K562 (cell line): Measurements from ENCODE around the gene OTUB2. TPM values are rescaled to one million over a fixed set of nuclear protein-coding genes. Genes with fewer than 3 reads are reported as not detected.

Source experiments
- ATAC-seq: fragments of 200-7000 bp; cut with Tn5 transposase; 3 replicates; pipeline ENCODE4 v1.9.1; 2020; ENCODE audit warnings: moderate library complexity
- BruUV-seq: library from RNA; stranded (reverse); fragments of 400-500 nt; replicated peaks from 2 replicates; lab custom pipeline; 2021; lab: Mats Ljungman, UMichigan
- CTCF ChIA-PET: fragments of 300-600 bp; formaldehyde crosslinking; extraction: SDS; loops from one replicate; lab custom pipeline; 2021; ENCODE audit warnings: low intra/inter-chr PET ratio; lab: Yijun Ruan, JAX
- POLR2A ChIA-PET: fragments of 300-600, 350-650 bp; sonication (Branson Sonifier 250); formaldehyde crosslinking; extraction: SDS; loops from one replicate; lab custom pipeline; 2021; ENCODE audit warnings: antibody characterized with exemption, inconsistent platforms; lab: Yijun Ruan, JAX
- DNase-seq, 4 experiments: peaks; one replicate each; pipeline versions ENCODE4 v3.0.0 to v3.0.0-alpha.2; 2011 to 2018; ENCODE audit warnings: low spot score in 3 of 4, mixed read lengths in 3 of 4; ENCODE audit errors: extremely low read depth in 1 of 4
- FAIRE-seq: peaks from 2 replicates; lab custom pipeline; 2011; peaks lifted over from hg19 to GRCh38; lab: Jason Lieb, UNC
- H2AFZ ChIP-seq: 2 replicates; pipeline ENCODE4 v1.6.0; 2011; ENCODE audit warnings: low read depth, low read length, control low read depth, inconsistent platforms
- H3K27ac ChIP-seq: fragments of 200-600 bp; 3 replicates; pipeline ENCODE4 v1.8.0; 2011; ENCODE audit warnings: low read depth, mild to moderate bottlenecking, control low read depth, inconsistent platforms, low read length, moderate library complexity, mixed read lengths; ENCODE audit errors: extremely low read depth
- H3K27me3 ChIP-seq, 2 experiments: fragments of 300-600 bp in 1 of 2; 2 replicates in 1 of 2; 3 replicates in 1 of 2; pipeline versions ENCODE4 v1.6.0 to v1.8.0; 2011; ENCODE audit warnings: inconsistent platforms in 2 of 2, low read length in 2 of 2, mild to moderate bottlenecking in 1 of 2, mixed read lengths in 1 of 2, moderate library complexity in 1 of 2; ENCODE audit not compliant: control insufficient read depth in 2 of 2, insufficient read depth in 2 of 2
- H3K36me3 ChIP-seq: fragments of 300-600 bp; 3 replicates; pipeline ENCODE4 v1.8.0; 2011; ENCODE audit warnings: mild to moderate bottlenecking, low read length, inconsistent platforms; ENCODE audit not compliant: control insufficient read depth, insufficient read depth
- H3K4me1 ChIP-seq, 2 experiments: fragments of 200-600 bp in 1 of 2; replicated peaks in 1 of 2; 2 replicates in 1 of 2; 3 replicates in 1 of 2; pipeline versions ENCODE4 v1.5.1 to v1.8.0; 2011; ENCODE audit warnings: inconsistent platforms in 2 of 2, low read length in 2 of 2, mild to moderate bottlenecking in 1 of 2, mixed read lengths in 1 of 2, moderate library complexity in 1 of 2; ENCODE audit not compliant: control insufficient read depth in 2 of 2, insufficient read depth in 2 of 2
- H3K4me2 ChIP-seq: 2 replicates; pipeline ENCODE4 v1.6.1; 2011; ENCODE audit warnings: low read length, control low read depth, inconsistent platforms, mixed read lengths; ENCODE audit not compliant: insufficient read depth
- H3K4me3 ChIP-seq: fragments of 200-600 bp; sonication (generic), shearing (Covaris generic); 2 replicates; pipeline ENCODE4 v1.5.1; 2016; ENCODE audit warnings: control low read depth, inconsistent platforms
- H3K79me2 ChIP-seq: fragments of 200-600 bp; 3 replicates; pipeline ENCODE4 v1.8.0; 2011; ENCODE audit warnings: low read length, inconsistent platforms; ENCODE audit not compliant: control insufficient read depth, insufficient read depth
- H3K9ac ChIP-seq, 2 experiments: 2 replicates each; pipeline versions ENCODE4 v1.6.0 to v1.6.1; 2011; ENCODE audit warnings: low read depth in 2 of 2, low read length in 2 of 2, control low read depth in 1 of 2, inconsistent platforms in 1 of 2, mild to moderate bottlenecking in 1 of 2, mixed read lengths in 1 of 2; ENCODE audit not compliant: insufficient read depth in 1 of 2
- H3K9me1 ChIP-seq: one replicate; pipeline ENCODE4 v1.6.0; 2011; ENCODE audit warnings: inconsistent platforms, mild to moderate bottlenecking, low read length, moderate library complexity; ENCODE audit not compliant: control insufficient read depth, insufficient read depth
- H3K9me3 ChIP-seq: replicated peaks from 2 replicates; pipeline ENCODE4 v1.5.1; 2011; ENCODE audit warnings: low read depth, low read length, inconsistent platforms; ENCODE audit not compliant: control insufficient read depth, insufficient read depth
- H4K20me1 ChIP-seq: replicated peaks from 2 replicates; pipeline ENCODE4 v1.6.1; 2011; ENCODE audit warnings: low read length, inconsistent platforms, mixed read lengths; ENCODE audit not compliant: control insufficient read depth, insufficient read depth
- CEBPZ ChIP-seq: fragments of 150-350 bp; IDR thresholded peaks from 2 replicates; pipeline ENCODE4 v1.6.1; 2014; ENCODE audit warnings: low read depth, mild to moderate bottlenecking, low read length, borderline replicate concordance
- E2F5 ChIP-seq: sonication (generic); formaldehyde crosslinking; IDR thresholded peaks from 2 replicates; pipeline ENCODE4 v1.8.0; 2022; ENCODE audit warnings: mild to moderate bottlenecking, missing genetic modification reagents
- FOSL1 ChIP-seq: fragments of 200-800 bp; sonication (Bioruptor generic); conservative IDR thresholded peaks from 2 replicates; pipeline ENCODE4 v1.6.1; 2016; ENCODE audit warnings: missing genetic modification characterization, missing compliant biosample characterization
- HDAC6 ChIP-seq: IDR thresholded peaks from 2 replicates; pipeline ENCODE4 v1.6.1; 2012; ENCODE audit warnings: low read depth, mild to moderate bottlenecking, control low read depth, inconsistent platforms, low read length, moderate library complexity
- HIVEP1 ChIP-seq: fragments of 250-450 bp; sonication (Bioruptor Pico); IDR thresholded peaks from 2 replicates; pipeline ENCODE4 v1.4.0; 2020; ENCODE audit warnings: mild to moderate bottlenecking
- KAT7 ChIP-seq: sonication (generic); formaldehyde crosslinking; IDR thresholded peaks from 2 replicates; pipeline ENCODE4 v1.8.0; 2022; ENCODE audit warnings: missing genetic modification reagents, mild to moderate bottlenecking, borderline replicate concordance
- NFIC ChIP-seq: fragments of 450-650 bp; IDR thresholded peaks from 2 replicates; pipeline ENCODE4 v1.6.1; 2017; ENCODE audit warnings: mild to moderate bottlenecking, inconsistent platforms
- RBM22 ChIP-seq: fragments of 200-400 bp; formaldehyde crosslinking; IDR thresholded peaks from 2 replicates; pipeline ENCODE4 v1.6.1; 2018; ENCODE audit warnings: low read length, low read depth; ENCODE audit not compliant: poor library complexity, severe bottlenecking
- SAFB2 ChIP-seq: fragments of 200-400 bp; formaldehyde crosslinking; IDR thresholded peaks from 2 replicates; pipeline ENCODE4 v1.6.1; 2018; ENCODE audit warnings: borderline replicate concordance, low read length, low read depth, moderate library complexity; ENCODE audit not compliant: severe bottlenecking
- ZNF197 ChIP-seq: fragments of 200-800 bp; sonication (Bioruptor generic); IDR thresholded peaks from 2 replicates; pipeline ENCODE4 v1.6.1; 2016; ENCODE audit warnings: low read depth, missing genetic modification characterization, missing compliant biosample characterization
- ZNF311 ChIP-seq: fragments of 250-450 bp; sonication (Bioruptor Pico); IDR thresholded peaks from 2 replicates; pipeline ENCODE4 v1.4.0; 2020; ENCODE audit warnings: mild to moderate bottlenecking, moderate library complexity
- ZNF655 ChIP-seq: fragments of 250-450 bp; sonication (Bioruptor Pico); IDR thresholded peaks from 2 replicates; pipeline ENCODE4 v1.5.0; 2021
- ZNF830 ChIP-seq: fragments of 250-450 bp; sonication (Bioruptor Pico); IDR thresholded peaks from 2 replicates; pipeline ENCODE4 v1.5.0; 2021; ENCODE audit warnings: mild to moderate bottlenecking
- WGBS: fragments of 100-300 bp; shearing (Covaris generic); methylation state at CpG from one replicate; pipeline ENCODE4 v1.1.6; 2016; ENCODE audit warnings: low coverage, mixed read lengths; ENCODE audit not compliant: insufficient coverage; ENCODE audit errors: missing lambda C conversion rate; 5-methylcytosine and 5-hydroxymethylcytosine counted together
- in situ Hi-C: fragments of 300-500 bp; cut with MboI; formaldehyde crosslinking; loops from 4 replicates; pipeline ENCODE4 v1.15.0; 2018; ENCODE audit warnings: inconsistent platforms, mixed read lengths
- intact Hi-C: fragments of 100-400 bp; cut with micrococcal nuclease; formaldehyde crosslinking; loops from 2 replicates; pipeline ENCODE4 v1.14.2; 2022
- polyA plus RNA-seq, 8 experiments: library from polyadenylated mRNA; depleted of rRNA in 4 of 8; stranded (reverse) in 5 of 8; unstranded in 3 of 8; fragments of >200 nt; fragmentation: Nextera tagmentation in 2 of 8; fragmentation: Illumina TruSeq in 1 of 8; extraction: Ambion mirVana in 2 of 8; extraction: Trizol in 1 of 8; gene quantifications; 2 replicates each; pipeline versions ENCODE4 v1.2.1 to v1.2.3, GENCODE V29; 2011 to 2014; ENCODE audit warnings: inconsistent platforms in 1 of 8, missing spikeins in 1 of 8
- total RNA-seq, 7 experiments: library from RNA; depleted of rRNA in 6 of 7; stranded (reverse); fragments of >200 nt in 6 of 7; fragmentation: Illumina TruSeq in 2 of 7; extraction: Trizol in 2 of 7; gene quantifications; 2 replicates each; pipeline versions ENCODE4 v1.2.1 to v1.2.3, GENCODE V29; 2011 to 2021; ENCODE audit warnings: low replicate concordance in 1 of 7
- TF ChIP-seq, protein P1 (sequence below): sonication (generic); formaldehyde crosslinking; IDR thresholded peaks from 2 replicates; pipeline ENCODE4 v1.8.0; 2023; ENCODE audit warnings: mild to moderate bottlenecking, missing genetic modification reagents

The OTUB2 gene
- total and polyA plus RNA-seq, 9 of the 15 experiments (the other 6 are each of a cell fraction or from before 2014, with no cell fraction given): 0.01 to 0.31 (median 0.11) TPM

- WGBS: 68% methylated on average over 4 of the region's 4 CpGs
- in situ Hi-C loops (no loop called here), intact Hi-C loops (no loop called here)
- Histone ChIP-seq H3K79me2 (peaks cover 16% of the 10 kb centered on the region), H3K27ac (no peak overlapping the region), H3K9me1 (no peaks in the 10 kb centered on the region), H2AFZ (no peak overlapping the region), H3K4me2 (no peak overlapping the region), H3K27me3 (no peaks in the 10 kb centered on the region), H3K9me3 (no peaks in the 10 kb centered on the region; the same call in 1 of the 2 replicates), H4K20me1 (no peaks in the 10 kb centered on the region), H3K9ac (no peak overlapping the region), H3K36me3 (no peaks in the 10 kb centered on the region), H3K4me3 (no peak overlapping the region), H3K4me1 (peaks cover 0 to 7% of the 10 kb centered on the region in 2 experiments; a peak in 3 of 5 replicates)
- ChIA-PET POLR2A (no interaction called here), CTCF (no interaction called here)
- no peak for FAIRE-seq
- no peak for ATAC-seq
- no peak for DNase-seq
- no TSS peak for BruUV-seq
- TF ChIP-seq CEBPZ (no peak), KAT7 (CRISPR knock-in tag) (no peak), NFIC (no peak), RBM22 (no peak), ZNF311 (CRISPR knock-in tag) (no peak), HDAC6 (no peak), ZNF655 (CRISPR knock-in tag) (no peak), FOSL1 (tag) (no peak), E2F5 (no peak), HIVEP1 (CRISPR knock-in tag) (no peak), SAFB2 (no peak), ZNF197 (CRISPR knock-in tag) (no peak), ZNF830 (CRISPR knock-in tag) (no peak)
- TF ChIP-seq, protein P1, sequence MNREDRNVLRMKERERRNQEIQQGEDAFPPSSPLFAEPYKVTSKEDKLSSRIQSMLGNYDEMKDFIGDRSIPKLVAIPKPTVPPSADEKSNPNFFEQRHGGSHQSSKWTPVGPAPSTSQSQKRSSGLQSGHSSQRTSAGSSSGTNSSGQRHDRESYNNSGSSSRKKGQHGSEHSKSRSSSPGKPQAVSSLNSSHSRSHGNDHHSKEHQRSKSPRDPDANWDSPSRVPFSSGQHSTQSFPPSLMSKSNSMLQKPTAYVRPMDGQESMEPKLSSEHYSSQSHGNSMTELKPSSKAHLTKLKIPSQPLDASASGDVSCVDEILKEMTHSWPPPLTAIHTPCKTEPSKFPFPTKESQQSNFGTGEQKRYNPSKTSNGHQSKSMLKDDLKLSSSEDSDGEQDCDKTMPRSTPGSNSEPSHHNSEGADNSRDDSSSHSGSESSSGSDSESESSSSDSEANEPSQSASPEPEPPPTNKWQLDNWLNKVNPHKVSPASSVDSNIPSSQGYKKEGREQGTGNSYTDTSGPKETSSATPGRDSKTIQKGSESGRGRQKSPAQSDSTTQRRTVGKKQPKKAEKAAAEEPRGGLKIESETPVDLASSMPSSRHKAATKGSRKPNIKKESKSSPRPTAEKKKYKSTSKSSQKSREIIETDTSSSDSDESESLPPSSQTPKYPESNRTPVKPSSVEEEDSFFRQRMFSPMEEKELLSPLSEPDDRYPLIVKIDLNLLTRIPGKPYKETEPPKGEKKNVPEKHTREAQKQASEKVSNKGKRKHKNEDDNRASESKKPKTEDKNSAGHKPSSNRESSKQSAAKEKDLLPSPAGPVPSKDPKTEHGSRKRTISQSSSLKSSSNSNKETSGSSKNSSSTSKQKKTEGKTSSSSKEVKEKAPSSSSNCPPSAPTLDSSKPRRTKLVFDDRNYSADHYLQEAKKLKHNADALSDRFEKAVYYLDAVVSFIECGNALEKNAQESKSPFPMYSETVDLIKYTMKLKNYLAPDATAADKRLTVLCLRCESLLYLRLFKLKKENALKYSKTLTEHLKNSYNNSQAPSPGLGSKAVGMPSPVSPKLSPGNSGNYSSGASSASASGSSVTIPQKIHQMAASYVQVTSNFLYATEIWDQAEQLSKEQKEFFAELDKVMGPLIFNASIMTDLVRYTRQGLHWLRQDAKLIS (CRISPR knock-in tag): no peak
Observed at GRCh38 chr14:94087891-94088290, 61.8 kb downstream of the OTUB2 start.
